Nephron progenitor cell (in vitro differentiated cells): ENCODE measurements around the gene CTNND2.

ENCODE experiments used
- DNase-seq: peaks from one replicate; pipeline ENCODE4 v3.0.0; 2021
- H3K27ac Mint-ChIP-seq: 2 replicates; pipeline ENCODE4 v1.8.0; 2021; ENCODE audit warnings: mild to moderate bottlenecking, moderate library complexity, mixed read lengths
- H3K27me3 Mint-ChIP-seq: 2 replicates; pipeline ENCODE4 v1.8.0; 2021; ENCODE audit warnings: mild to moderate bottlenecking, low read depth, mixed read lengths; ENCODE audit not compliant: poor library complexity
- H3K36me3 Mint-ChIP-seq: 2 replicates; pipeline ENCODE4 v1.8.0; 2021; ENCODE audit warnings: low read depth, mixed read lengths
- H3K4me1 Mint-ChIP-seq: 2 replicates; pipeline ENCODE4 v1.8.0; 2021; ENCODE audit warnings: mixed read lengths
- H3K4me3 Mint-ChIP-seq: 2 replicates; pipeline ENCODE4 v1.8.0; 2021; ENCODE audit warnings: mild to moderate bottlenecking, moderate library complexity, mixed read lengths
- H3K9me3 Mint-ChIP-seq: 2 replicates; pipeline ENCODE4 v1.8.0; 2021; ENCODE audit warnings: mild to moderate bottlenecking, moderate library complexity, mixed read lengths
- TF ChIP-seq, protein P1 (sequence below): fragments of 200-600 bp; sonication (generic); IDR thresholded peaks from 2 replicates; pipeline ENCODE4 v1.5.0; 2021; ENCODE audit warnings: antibody characterized with exemption

CTNND2 gene

DNA sequence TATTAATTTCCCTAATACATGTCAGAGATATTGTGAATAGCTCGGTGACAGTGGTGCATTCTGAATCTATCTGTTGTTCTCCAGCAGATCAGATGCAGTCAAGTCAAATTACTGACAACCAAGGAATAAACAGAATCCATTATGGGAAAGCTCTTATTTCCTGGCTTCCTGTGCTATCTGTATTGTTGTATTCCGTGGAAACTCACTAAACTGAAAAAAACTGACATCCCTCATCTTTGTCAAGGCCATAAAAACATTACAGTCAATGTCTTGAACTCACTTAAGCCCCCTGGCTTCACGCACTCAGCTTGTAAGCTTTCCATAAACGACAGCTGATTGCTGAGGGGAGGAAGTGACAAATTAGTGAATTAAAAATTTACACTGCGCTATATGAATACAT is 245.9 kb downstream of the CTNND2 start:
- no peak for DNase-seq
- Mint-ChIP-seq H3K27me3 (no peaks in the 10 kb centered on the region), H3K9me3 (no peaks in the 10 kb centered on the region), H3K27ac (no peak overlapping the region), H3K4me1 (no peaks in the 10 kb centered on the region), H3K4me3 (no peak overlapping the region), H3K36me3 (no peaks in the 10 kb centered on the region)
- TF ChIP-seq, protein P1, sequence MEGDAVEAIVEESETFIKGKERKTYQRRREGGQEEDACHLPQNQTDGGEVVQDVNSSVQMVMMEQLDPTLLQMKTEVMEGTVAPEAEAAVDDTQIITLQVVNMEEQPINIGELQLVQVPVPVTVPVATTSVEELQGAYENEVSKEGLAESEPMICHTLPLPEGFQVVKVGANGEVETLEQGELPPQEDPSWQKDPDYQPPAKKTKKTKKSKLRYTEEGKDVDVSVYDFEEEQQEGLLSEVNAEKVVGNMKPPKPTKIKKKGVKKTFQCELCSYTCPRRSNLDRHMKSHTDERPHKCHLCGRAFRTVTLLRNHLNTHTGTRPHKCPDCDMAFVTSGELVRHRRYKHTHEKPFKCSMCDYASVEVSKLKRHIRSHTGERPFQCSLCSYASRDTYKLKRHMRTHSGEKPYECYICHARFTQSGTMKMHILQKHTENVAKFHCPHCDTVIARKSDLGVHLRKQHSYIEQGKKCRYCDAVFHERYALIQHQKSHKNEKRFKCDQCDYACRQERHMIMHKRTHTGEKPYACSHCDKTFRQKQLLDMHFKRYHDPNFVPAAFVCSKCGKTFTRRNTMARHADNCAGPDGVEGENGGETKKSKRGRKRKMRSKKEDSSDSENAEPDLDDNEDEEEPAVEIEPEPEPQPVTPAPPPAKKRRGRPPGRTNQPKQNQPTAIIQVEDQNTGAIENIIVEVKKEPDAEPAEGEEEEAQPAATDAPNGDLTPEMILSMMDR, result no peak

DNA sequence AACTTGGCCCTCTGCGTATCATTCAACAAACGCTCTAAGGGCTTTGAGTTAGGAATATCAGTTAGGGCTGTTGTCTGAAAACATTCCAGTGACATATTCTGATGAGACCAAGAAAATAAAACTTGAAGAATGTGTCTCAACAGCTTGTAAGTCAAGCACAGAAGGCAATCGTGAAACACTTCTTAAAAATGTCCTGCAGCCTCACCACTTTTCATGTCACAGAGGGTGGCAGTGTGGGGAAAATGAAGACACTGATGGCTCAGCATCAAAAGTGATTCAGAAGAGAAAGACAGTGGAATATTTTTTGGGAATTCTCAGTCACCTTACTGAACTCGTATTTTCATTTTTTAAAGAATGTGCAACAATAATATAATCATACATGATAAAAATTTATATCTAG is 247.3 kb downstream of the CTNND2 start:
- H3K27ac Mint-ChIP-seq, result no peak overlapping the region

DNA sequence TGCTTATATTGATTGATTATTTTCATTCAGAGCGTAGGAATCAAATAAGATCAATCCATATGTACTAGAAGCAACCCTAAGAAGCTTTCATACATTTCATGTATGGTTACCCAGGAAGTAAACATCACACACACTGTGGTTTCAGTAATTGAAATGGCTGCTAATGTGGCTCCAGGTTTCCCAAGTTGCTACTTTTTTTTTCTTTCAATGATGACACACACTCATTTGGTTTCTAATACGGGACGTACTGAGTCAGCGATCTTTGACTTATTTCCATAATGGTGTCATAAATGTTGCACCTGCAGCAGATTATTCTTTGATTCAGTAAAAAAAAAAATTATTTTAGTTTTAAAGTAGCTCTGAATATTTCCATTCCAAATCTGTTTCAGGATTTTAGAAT is 248.6 kb downstream of the CTNND2 start:
- TF ChIP-seq, protein P1, result no peak
- DNase-seq, result no peak
- H3K27ac Mint-ChIP-seq, result no peak overlapping the region
- H3K9me3 Mint-ChIP-seq, result no peaks in the 10 kb centered on the region
- no peaks in the 10 kb centered on the region for H3K27me3 Mint-ChIP-seq
- H3K36me3 Mint-ChIP-seq, result no peaks in the 10 kb centered on the region
- H3K4me1 Mint-ChIP-seq, result no peaks in the 10 kb centered on the region
- H3K4me3 Mint-ChIP-seq, result no peak overlapping the region

More for the DNA sequence above, 247.3 kb downstream of the CTNND2 start:
- DNase-seq, result no peak
- H3K4me3 Mint-ChIP-seq, result no peak overlapping the region
- H3K36me3 Mint-ChIP-seq, result no peaks in the 10 kb centered on the region
- TF ChIP-seq, protein P1, result no peak
- H3K4me1 Mint-ChIP-seq, result no peaks in the 10 kb centered on the region
- no peaks in the 10 kb centered on the region for H3K27me3 Mint-ChIP-seq
- no peaks in the 10 kb centered on the region for H3K9me3 Mint-ChIP-seq

DNA sequence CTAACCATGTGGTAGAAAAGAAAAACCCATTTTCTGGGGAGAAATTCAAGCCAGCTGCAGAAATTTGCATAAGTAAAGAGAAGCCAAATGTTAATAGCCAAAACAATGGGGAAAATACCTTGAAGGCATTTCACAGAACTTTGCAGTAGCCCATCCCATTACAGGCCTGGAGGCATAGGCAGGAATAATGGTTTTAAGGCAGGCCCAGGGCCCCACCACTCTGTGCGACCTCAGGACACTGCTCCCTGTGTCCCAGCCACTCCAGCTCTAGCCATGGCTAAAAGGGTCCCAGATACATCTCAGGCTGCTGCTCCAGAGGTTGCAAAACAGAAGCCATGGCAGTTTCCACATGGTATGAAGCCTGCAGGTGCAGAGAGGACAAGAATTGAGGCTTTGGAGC is 253.3 kb downstream of the CTNND2 start:
- DNase-seq, result no peak
- H3K27me3 Mint-ChIP-seq, result peaks cover 2% of the 10 kb centered on the region
- H3K36me3 Mint-ChIP-seq, result no peaks in the 10 kb centered on the region
- TF ChIP-seq, protein P1, result no peak
- no peak overlapping the region for H3K27ac Mint-ChIP-seq
- no peak overlapping the region for H3K4me3 Mint-ChIP-seq
- H3K4me1 Mint-ChIP-seq, result no peaks in the 10 kb centered on the region
- peaks cover 6% of the 10 kb centered on the region for H3K9me3 Mint-ChIP-seq

DNA sequence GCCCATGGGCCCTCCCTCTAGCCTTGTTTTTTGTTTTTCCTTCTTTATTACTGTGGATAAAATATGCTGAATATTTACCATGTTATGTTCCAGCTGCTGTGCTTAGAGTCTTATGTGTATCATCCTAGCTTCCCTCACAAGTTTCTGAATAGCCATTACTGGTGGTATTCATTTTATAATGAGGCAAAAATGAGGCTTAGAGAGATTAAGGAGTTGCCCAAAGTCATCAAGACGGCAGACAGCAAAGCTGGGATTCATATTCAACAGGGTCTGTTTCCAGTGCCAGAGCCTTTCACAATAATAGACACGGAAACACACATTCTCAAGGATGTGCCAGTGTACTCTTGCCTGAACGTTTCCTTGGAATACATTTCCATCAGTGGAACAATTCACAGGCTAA is 258.1 kb downstream of the CTNND2 start:
- no peak overlapping the region for H3K27ac Mint-ChIP-seq
- TF ChIP-seq, protein P1, result no peak
- DNase-seq, result no peak
- H3K4me1 Mint-ChIP-seq, result no peaks in the 10 kb centered on the region
- H3K9me3 Mint-ChIP-seq, result peaks cover 6% of the 10 kb centered on the region
- H3K36me3 Mint-ChIP-seq, result no peaks in the 10 kb centered on the region
- no peak overlapping the region for H3K4me3 Mint-ChIP-seq
- peaks cover 5% of the 10 kb centered on the region for H3K27me3 Mint-ChIP-seq

DNA sequence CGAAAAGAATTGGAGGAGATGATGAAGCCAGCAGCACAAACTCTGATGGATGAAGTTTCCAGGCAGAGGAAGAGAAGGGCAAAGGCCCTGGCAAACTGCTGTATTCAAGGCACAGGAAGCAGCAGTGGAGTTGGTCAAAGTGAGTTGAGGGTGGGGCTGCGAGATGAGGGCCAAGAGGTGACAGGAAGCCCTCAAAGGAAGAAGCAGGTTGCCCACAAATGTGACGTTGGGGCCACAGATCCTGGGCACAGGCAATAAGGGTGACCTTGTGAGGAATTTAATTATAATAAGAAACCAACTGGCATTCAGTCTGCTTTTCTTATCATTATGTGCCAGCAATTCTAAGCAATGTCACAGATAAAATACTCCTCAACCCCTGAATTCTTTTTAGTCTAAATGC is 261.8 kb downstream of the CTNND2 start:
- no peaks in the 10 kb centered on the region for H3K4me1 Mint-ChIP-seq
- H3K27me3 Mint-ChIP-seq, result peaks cover 3% of the 10 kb centered on the region
- H3K9me3 Mint-ChIP-seq, result no peaks in the 10 kb centered on the region
- no peak overlapping the region for H3K4me3 Mint-ChIP-seq
- TF ChIP-seq, protein P1, result no peak
- H3K36me3 Mint-ChIP-seq, result no peaks in the 10 kb centered on the region
- no peak overlapping the region for H3K27ac Mint-ChIP-seq
- no peak for DNase-seq
